WTC11 (cell line): ENCODE measurements around the gene CACNA2D1. TPM values are rescaled to one million over a fixed set of nuclear protein-coding genes. Genes with fewer than 3 reads are reported as not detected.

Experiments
- ATAC-seq: fragments of 200-7000 bp; cut with Tn5 transposase; 2 replicates; pipeline ENCODE4 v1.10.0; 2021; ENCODE audit warnings: mild to moderate bottlenecking, moderate library complexity
- CTCF ChIA-PET: fragments of 300-600 bp; sonication (Branson Sonifier 250); formaldehyde crosslinking; loops from one replicate; lab custom pipeline; 2021; ENCODE audit warnings: antibody characterized with exemption; lab: Charles Lee
- POLR2A ChIA-PET: fragments of 350-600 bp; sonication (Branson Sonifier 250); formaldehyde crosslinking; loops from one replicate; lab custom pipeline; 2021; ENCODE audit warnings: antibody characterized with exemption; lab: Charles Lee
- DNase-seq: peaks from one replicate; pipeline ENCODE4 v3.0.0; 2021; ENCODE audit warnings: low spot score
- H3K27ac Mint-ChIP-seq: 2 replicates; pipeline ENCODE4 v1.8.0; 2021; ENCODE audit warnings: mixed read lengths
- H3K27me3 Mint-ChIP-seq: 2 replicates; pipeline ENCODE4 v1.8.0; 2021; ENCODE audit warnings: low read depth, mild to moderate bottlenecking, moderate library complexity, mixed read lengths
- H3K36me3 Mint-ChIP-seq: 2 replicates; pipeline ENCODE4 v1.8.0; 2021; ENCODE audit warnings: mixed read lengths
- H3K4me1 Mint-ChIP-seq: 2 replicates; pipeline ENCODE4 v1.8.0; 2022; ENCODE audit warnings: mixed read lengths
- H3K4me3 Mint-ChIP-seq: 2 replicates; pipeline ENCODE4 v1.8.0; 2021; ENCODE audit warnings: mild to moderate bottlenecking, moderate library complexity, mixed read lengths
- H3K9me3 Mint-ChIP-seq: 2 replicates; pipeline ENCODE4 v1.8.0; 2021; ENCODE audit warnings: mixed read lengths
- E2F1 ChIP-seq: sonication (generic); formaldehyde crosslinking; IDR thresholded peaks from 2 replicates; pipeline ENCODE4 v1.8.0; 2022; ENCODE audit warnings: mild to moderate bottlenecking, missing genetic modification reagents
- ELF4 ChIP-seq: sonication (generic); formaldehyde crosslinking; IDR thresholded peaks from 2 replicates; pipeline ENCODE4 v1.8.1; 2022; ENCODE audit warnings: low read depth, mild to moderate bottlenecking, moderate library complexity, missing genetic modification reagents
- ETV6 ChIP-seq: sonication (generic); formaldehyde crosslinking; IDR thresholded peaks from 2 replicates; pipeline ENCODE4 v1.8.1; 2022; ENCODE audit warnings: mild to moderate bottlenecking, missing genetic modification reagents
- GABPB1 ChIP-seq: sonication (generic); formaldehyde crosslinking; IDR thresholded peaks from 2 replicates; pipeline ENCODE4 v1.8.1; 2023; ENCODE audit warnings: mild to moderate bottlenecking, missing genetic modification reagents
- IRF2 ChIP-seq: sonication (generic); formaldehyde crosslinking; IDR thresholded peaks from 2 replicates; pipeline ENCODE4 v1.8.0; 2022; ENCODE audit warnings: low read depth, missing genetic modification reagents, borderline replicate concordance
- JAZF1 ChIP-seq: fragments of 250-450 bp; sonication (Bioruptor Pico); IDR thresholded peaks from 2 replicates; pipeline ENCODE4 v1.9.0; 2021; ENCODE audit warnings: moderate library complexity, mild to moderate bottlenecking, inconsistent platforms
- NFE2L1 ChIP-seq: sonication (generic); formaldehyde crosslinking; IDR thresholded peaks from 2 replicates; pipeline ENCODE4 v1.8.1; 2023; ENCODE audit warnings: missing genetic modification reagents
- RELA ChIP-seq: sonication (generic); formaldehyde crosslinking; IDR thresholded peaks from 2 replicates; pipeline ENCODE4 v1.8.1; 2022; ENCODE audit warnings: missing genetic modification reagents, mild to moderate bottlenecking, borderline replicate concordance
- TP53 ChIP-seq: sonication (generic); formaldehyde crosslinking; IDR thresholded peaks from 2 replicates; pipeline ENCODE4 v1.8.1; 2023; ENCODE audit warnings: mild to moderate bottlenecking, missing genetic modification reagents
- ZBTB21 ChIP-seq: sonication (generic); formaldehyde crosslinking; IDR thresholded peaks from 2 replicates; pipeline ENCODE4 v1.8.1; 2023; ENCODE audit warnings: mild to moderate bottlenecking, missing genetic modification reagents, borderline replicate concordance
- ZBTB43 ChIP-seq: sonication (generic); formaldehyde crosslinking; IDR thresholded peaks from 2 replicates; pipeline ENCODE4 v1.8.1; 2023; ENCODE audit warnings: mild to moderate bottlenecking, missing genetic modification reagents
- ZMAT4 ChIP-seq: fragments of 250-450 bp; sonication (Bioruptor Pico); IDR thresholded peaks from 2 replicates; pipeline ENCODE4 v1.9.0; 2021; ENCODE audit warnings: mild to moderate bottlenecking
- ZNF138 ChIP-seq: sonication (generic); formaldehyde crosslinking; conservative IDR thresholded peaks from 2 replicates; pipeline ENCODE4 v1.8.1; 2022; ENCODE audit warnings: mild to moderate bottlenecking, moderate library complexity, missing genetic modification reagents
- ZNF317 ChIP-seq: sonication (generic); formaldehyde crosslinking; IDR thresholded peaks from 2 replicates; pipeline ENCODE4 v1.8.1; 2023; ENCODE audit warnings: low read depth, mild to moderate bottlenecking, moderate library complexity, missing genetic modification reagents, borderline replicate concordance
- ZNF396 ChIP-seq: fragments of 250-450 bp; sonication (Bioruptor Pico); IDR thresholded peaks from 2 replicates; pipeline ENCODE4 v1.8.0; 2021; ENCODE audit warnings: mild to moderate bottlenecking, moderate library complexity, borderline replicate concordance
- ZNF423 ChIP-seq: fragments of 250-450 bp; sonication (Bioruptor Pico); IDR thresholded peaks from 2 replicates; pipeline ENCODE4 v2.1.2; 2022; ENCODE audit warnings: mild to moderate bottlenecking, moderate library complexity
- ZNF671 ChIP-seq: fragments of 250-450 bp; sonication (Bioruptor Pico); IDR thresholded peaks from 2 replicates; pipeline ENCODE4 v1.8.0; 2021; ENCODE audit warnings: mild to moderate bottlenecking
- total RNA-seq: library from RNA; stranded (reverse); gene quantifications from 3 replicates; pipeline ENCODE4 v1.2.3, GENCODE V29; 2021
- TF ChIP-seq, protein P1 (sequence below): sonication (generic); formaldehyde crosslinking; IDR thresholded peaks from 2 replicates; pipeline ENCODE4 v1.8.0; 2022; ENCODE audit warnings: mild to moderate bottlenecking, missing genetic modification reagents
- TF ChIP-seq, protein P2 (sequence below): sonication (generic); formaldehyde crosslinking; IDR thresholded peaks from 2 replicates; pipeline ENCODE4 v1.8.1; 2023; ENCODE audit warnings: mild to moderate bottlenecking, missing genetic modification reagents, borderline replicate concordance
- TF ChIP-seq, protein P3 (sequence below): sonication (generic); formaldehyde crosslinking; IDR thresholded peaks from 2 replicates; pipeline ENCODE4 v1.8.1; 2023; ENCODE audit warnings: mild to moderate bottlenecking, missing genetic modification reagents
- TF ChIP-seq, protein P4 (sequence below): sonication (generic); formaldehyde crosslinking; IDR thresholded peaks from 2 replicates; pipeline ENCODE4 v1.8.1; 2022; ENCODE audit warnings: mild to moderate bottlenecking, moderate library complexity, missing genetic modification reagents

Gene CACNA2D1
- total RNA-seq, 1 experiment from 2014 or later, result 33.3 TPM

DNA sequence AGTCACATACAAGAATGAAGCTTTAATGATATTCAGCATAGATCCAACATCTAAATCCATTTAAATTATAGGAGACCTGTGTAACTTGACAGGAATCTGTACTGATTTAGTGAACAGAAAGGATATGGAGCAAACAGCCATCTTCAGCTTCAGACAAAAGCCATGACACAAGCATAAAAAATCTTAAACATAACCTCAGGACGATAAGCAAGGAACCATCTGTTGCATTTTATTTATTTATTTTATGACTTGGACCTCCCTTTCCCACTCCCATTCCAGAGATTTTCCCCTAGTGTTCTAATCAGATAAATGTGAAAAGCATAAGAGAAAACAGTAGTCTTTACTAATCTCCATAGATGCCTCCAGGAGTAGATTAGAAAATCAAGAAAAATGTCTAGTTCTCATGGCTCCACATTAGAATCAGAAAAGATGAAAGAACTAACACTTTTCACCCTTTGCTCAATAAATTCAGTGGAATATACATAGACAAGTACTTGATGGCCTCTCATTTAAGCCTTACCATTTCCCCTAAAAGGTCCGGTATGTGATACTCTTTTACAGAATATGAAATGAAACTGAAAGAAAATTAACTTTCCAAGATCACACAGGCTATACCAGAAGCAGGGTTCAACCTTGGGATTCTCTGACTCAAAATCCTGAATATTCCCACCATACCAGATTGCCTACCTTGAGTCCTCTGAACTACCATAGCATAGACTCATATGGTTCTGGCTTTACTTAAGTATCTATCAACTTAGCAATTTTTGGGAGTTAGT, 15.2 kb downstream of the CACNA2D1 start (continued):
- no peak for TF ChIP-seq ZNF396 (CRISPR knock-in tag)
- TF ChIP-seq ZNF671, result no peak

GRCh38 chr7:82423446-82423845, 20.1 kb downstream of the CACNA2D1 start:
- Mint-ChIP-seq H3K4me1 (peaks cover 7% of the 10 kb centered on the region), H3K9me3 (peaks cover 2% of the 10 kb centered on the region; the same call in 1 of the 2 replicates), H3K27ac (no peak overlapping the region), H3K36me3 (0 out of 2 replicates have a peak, but pooled peaks cover 2% of the 10 kb centered on the region), H3K4me3 (no peak overlapping the region), H3K27me3 (no peaks in the 10 kb centered on the region)
- TF ChIP-seq E2F1 (CRISPR knock-in tag), result no peak
- TF ChIP-seq JAZF1, result no peak
- TF ChIP-seq ETV6 (CRISPR knock-in tag), result no peak
- TF ChIP-seq, protein P1, sequence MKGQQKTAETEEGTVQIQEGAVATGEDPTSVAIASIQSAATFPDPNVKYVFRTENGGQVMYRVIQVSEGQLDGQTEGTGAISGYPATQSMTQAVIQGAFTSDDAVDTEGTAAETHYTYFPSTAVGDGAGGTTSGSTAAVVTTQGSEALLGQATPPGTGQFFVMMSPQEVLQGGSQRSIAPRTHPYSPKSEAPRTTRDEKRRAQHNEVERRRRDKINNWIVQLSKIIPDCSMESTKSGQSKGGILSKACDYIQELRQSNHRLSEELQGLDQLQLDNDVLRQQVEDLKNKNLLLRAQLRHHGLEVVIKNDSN (CRISPR knock-in tag), result no peak
- TF ChIP-seq ZBTB21 (CRISPR knock-in tag), result no peak
- no peak for TF ChIP-seq ZNF423
- TF ChIP-seq ZNF138, result no peak
- TF ChIP-seq ZNF671, result no peak
- TF ChIP-seq IRF2, result no peak
- no peak for TF ChIP-seq TP53
- TF ChIP-seq, protein P2, sequence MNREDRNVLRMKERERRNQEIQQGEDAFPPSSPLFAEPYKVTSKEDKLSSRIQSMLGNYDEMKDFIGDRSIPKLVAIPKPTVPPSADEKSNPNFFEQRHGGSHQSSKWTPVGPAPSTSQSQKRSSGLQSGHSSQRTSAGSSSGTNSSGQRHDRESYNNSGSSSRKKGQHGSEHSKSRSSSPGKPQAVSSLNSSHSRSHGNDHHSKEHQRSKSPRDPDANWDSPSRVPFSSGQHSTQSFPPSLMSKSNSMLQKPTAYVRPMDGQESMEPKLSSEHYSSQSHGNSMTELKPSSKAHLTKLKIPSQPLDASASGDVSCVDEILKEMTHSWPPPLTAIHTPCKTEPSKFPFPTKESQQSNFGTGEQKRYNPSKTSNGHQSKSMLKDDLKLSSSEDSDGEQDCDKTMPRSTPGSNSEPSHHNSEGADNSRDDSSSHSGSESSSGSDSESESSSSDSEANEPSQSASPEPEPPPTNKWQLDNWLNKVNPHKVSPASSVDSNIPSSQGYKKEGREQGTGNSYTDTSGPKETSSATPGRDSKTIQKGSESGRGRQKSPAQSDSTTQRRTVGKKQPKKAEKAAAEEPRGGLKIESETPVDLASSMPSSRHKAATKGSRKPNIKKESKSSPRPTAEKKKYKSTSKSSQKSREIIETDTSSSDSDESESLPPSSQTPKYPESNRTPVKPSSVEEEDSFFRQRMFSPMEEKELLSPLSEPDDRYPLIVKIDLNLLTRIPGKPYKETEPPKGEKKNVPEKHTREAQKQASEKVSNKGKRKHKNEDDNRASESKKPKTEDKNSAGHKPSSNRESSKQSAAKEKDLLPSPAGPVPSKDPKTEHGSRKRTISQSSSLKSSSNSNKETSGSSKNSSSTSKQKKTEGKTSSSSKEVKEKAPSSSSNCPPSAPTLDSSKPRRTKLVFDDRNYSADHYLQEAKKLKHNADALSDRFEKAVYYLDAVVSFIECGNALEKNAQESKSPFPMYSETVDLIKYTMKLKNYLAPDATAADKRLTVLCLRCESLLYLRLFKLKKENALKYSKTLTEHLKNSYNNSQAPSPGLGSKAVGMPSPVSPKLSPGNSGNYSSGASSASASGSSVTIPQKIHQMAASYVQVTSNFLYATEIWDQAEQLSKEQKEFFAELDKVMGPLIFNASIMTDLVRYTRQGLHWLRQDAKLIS (CRISPR knock-in tag), result no peak
- no peak for TF ChIP-seq RELA (CRISPR knock-in tag)
- TF ChIP-seq ELF4 (CRISPR knock-in tag), result no peak
- TF ChIP-seq ZNF317 (CRISPR knock-in tag), result no peak
- TF ChIP-seq NFE2L1 (CRISPR knock-in tag), result no peak
- TF ChIP-seq ZBTB43 (CRISPR knock-in tag), result no peak
- TF ChIP-seq, protein P3, sequence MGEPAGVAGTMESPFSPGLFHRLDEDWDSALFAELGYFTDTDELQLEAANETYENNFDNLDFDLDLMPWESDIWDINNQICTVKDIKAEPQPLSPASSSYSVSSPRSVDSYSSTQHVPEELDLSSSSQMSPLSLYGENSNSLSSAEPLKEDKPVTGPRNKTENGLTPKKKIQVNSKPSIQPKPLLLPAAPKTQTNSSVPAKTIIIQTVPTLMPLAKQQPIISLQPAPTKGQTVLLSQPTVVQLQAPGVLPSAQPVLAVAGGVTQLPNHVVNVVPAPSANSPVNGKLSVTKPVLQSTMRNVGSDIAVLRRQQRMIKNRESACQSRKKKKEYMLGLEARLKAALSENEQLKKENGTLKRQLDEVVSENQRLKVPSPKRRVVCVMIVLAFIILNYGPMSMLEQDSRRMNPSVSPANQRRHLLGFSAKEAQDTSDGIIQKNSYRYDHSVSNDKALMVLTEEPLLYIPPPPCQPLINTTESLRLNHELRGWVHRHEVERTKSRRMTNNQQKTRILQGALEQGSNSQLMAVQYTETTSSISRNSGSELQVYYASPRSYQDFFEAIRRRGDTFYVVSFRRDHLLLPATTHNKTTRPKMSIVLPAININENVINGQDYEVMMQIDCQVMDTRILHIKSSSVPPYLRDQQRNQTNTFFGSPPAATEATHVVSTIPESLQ (CRISPR knock-in tag), result no peak
- TF ChIP-seq ZMAT4 (CRISPR knock-in tag), result no peak
- TF ChIP-seq GABPB1, result no peak
- TF ChIP-seq, protein P4, sequence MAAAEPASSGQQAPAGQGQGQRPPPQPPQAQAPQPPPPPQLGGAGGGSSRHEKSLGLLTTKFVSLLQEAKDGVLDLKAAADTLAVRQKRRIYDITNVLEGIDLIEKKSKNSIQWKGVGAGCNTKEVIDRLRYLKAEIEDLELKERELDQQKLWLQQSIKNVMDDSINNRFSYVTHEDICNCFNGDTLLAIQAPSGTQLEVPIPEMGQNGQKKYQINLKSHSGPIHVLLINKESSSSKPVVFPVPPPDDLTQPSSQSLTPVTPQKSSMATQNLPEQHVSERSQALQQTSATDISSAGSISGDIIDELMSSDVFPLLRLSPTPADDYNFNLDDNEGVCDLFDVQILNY (CRISPR knock-in tag), result no peak
- ChIA-PET POLR2A (no interaction called here), CTCF (no interaction called here)
- DNase-seq (no peak), ATAC-seq (no peak)
